HG02678 (cell line): ENCODE data around the gene CYGB.
A peak's percentile ranks its signal among the peaks of the same experiment; 100 is the strongest.

Source experiments
- ATAC-seq: cut with Tn5 transposase; IDR thresholded peaks from one replicate; pipeline ENCODE4 v1.9.1; 2021; ENCODE audit warnings: mild to moderate bottlenecking, moderate library complexity; ENCODE audit not compliant: unreplicated experiment

CYGB gene

DNA sequence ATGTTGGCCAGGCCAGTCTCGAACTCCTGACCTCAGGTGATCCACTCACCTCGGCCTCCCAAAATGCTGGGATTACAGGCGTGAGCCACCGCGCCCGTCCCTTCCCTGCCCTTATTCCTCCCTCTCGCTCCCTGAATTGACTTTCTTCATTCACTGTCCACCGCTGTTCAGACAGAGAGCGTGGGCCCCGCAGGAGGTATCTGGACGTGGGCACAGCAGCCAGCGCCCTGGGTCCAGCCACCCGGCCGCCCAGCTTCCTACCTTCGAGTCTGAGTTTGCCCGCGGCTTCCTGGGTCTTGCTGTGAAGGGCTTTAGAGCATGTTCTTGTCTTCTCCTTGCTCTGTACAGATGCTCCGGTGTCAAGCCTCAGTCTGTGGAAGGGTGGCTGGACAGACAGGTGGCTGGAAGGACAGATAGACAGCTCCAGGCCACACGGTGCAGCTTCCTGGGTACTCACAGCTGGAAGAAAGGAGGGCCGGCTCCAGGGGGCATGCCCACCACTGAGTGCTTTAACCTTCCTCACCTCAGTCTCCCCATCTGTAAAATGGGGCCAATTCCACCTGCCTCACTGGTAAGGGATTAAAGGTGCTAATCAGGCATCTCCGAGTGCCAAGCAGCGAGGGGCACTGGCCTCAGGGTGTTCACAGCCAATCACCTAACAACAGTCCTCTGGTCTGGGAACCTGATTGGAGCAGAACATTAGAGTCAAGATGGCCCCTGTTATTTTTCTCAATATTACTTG, 49.9 kb downstream of the CYGB start:
- ATAC-seq, result no peak

DNA sequence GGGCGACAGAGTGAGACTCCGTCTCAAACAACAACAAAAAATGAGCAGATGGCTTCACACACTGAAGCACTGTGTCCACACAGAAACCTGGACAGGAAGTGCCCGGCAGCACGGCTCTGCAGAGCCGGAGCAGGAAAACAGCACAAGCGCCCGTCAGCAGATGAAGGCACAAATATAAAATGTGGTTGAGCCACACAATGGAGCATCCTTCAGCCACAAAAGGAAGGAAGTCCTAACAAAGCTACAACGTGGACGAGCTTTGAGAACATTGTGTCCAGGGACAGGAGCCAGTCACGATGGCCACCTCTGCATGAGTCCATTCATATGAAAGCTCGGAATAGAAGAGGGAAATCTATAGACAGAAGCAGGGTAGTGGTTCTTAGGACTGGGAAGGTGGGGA, 51.9 kb downstream of the CYGB start:
- no peak for ATAC-seq

DNA sequence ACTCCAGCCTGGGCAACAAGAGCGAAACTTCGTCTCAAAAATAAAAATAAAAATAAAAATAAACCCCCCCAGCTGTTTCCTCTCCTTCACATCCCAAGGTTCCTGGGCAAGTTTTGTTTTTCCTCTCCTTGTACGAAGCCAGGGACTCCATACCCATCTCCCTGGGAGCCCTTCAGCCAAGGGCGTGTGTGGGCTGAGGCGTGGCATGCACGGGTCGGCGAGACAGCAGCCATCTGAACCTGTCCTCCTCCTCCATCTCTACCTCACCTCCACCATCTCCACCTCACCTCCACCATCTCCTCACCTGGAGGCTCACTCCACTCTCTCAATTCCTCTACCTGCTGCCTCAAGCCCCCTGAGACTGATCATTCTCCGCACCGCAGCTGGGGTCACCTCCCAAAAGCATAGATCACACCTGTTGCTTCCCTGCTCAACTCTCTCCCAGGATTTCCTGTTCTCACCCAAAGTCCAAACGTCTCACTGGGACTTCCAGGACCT, 53.2 kb downstream of the CYGB start:
- no peak for ATAC-seq

DNA sequence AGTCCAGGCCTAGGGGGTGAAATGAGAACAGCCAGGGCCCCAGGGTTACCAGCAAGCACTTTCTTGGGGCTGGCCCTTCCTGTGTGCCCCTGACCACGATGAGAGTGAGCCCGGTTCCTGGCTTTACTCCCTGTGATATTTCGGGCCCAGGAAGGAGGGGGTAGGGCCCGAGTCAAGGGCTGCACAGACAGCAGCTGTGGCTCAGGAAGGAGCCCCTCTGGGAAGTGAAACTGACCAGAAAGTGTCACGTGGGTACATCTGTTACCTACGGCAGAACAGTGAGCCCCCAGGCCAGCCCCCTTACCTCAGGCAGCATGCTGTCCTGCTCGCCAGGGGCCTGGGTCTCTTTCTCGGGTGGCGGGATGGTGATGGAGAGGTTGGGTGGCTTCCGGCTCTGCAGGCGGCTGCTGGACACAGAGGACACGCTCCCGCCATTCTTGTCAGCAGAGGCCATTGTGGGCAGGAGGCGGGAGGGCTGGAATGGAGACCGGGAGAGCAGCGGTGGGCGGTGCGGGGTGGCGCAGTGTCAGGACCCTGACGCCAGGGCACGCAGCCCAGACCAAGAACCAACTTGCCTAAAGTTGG, 56.3 kb downstream of the CYGB start:
- ATAC-seq, result peak; percentile 66

DNA sequence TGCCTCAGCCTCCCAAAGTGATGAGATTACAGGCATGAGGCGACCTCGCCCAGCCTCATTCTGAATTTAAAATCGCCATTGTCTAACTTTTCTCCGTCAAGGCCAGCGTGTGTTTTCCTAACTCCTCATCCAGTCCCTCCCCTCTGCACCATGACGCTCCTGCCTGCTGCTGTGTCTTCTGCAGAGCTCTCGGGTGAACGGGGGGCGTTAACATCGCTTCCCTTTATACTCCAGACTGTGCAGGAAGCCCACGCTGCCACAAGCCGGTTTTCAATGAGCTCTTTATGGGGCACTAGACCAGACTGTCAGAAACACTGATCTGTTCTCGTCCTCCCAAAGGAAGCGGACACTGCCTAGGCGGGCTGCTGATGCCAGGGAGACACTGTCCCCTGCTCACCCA, 56.9 kb downstream of the CYGB start:
- ATAC-seq, result peak; percentile 2

DNA sequence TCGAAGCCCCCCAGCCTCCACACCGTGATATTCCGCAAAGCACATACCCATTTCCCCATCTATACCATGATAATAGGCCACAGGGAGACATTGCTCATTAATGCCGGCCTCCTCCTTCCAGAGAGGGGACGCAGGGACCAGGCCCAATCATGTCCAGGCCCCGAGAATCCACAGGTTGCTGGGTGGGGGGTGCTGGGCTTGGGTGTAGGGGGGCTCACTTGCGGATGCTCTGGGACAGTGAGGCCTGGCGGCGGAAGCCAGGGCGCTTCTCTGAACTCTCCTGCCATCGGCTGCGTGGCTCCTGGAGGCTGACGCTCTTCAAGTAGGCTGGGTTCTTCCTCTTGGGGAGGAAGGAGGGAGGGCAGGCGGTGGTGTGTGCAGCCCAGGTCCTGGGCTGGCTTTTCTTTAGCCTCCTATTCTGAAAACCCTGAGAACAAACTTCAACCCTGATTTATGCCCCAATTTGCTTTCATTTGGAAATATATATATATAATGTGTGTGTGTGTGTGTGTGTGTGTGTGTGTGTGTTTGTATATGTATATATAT, 57.9 kb downstream of the CYGB start:
- ATAC-seq, result no peak

DNA sequence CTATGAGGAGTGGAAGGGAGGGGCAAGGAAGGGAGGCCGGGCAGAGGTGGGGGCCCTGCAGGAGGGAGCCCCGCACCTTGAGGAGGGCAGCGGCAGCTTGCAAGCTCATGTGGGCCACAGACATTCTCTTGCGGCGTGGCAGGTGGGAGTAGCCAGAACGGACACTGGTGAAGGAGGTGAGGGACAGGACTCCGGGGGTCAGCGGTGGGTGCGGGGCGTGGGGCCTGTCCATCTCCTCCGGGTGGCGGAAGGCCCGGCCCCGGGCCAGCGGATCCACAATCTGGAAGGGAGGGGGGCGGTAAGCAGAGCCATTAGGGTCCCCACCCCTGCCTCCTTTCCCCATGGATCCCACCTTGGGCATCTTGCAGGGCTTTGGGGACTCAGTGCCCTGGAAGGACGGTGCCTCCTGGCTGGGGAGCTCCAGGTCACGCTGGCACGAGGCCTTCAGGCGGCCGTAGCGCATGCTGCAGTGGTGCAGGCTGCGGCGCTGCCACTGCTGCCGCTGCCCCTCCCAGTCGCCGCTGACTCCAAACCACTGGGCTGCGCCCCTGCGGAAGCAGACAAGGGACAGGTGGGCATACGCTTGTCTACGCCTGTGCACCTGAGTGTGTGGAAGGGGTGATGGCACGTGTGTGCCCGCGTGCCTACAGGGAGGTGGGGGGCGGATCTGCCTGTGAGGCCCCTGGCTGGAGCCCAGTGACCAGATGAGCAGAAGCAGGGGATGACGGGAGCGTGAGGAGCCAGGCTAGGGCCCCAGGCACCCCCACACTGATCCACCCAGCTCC, 58.6 kb downstream of the CYGB start:
- ATAC-seq, result no peak

DNA sequence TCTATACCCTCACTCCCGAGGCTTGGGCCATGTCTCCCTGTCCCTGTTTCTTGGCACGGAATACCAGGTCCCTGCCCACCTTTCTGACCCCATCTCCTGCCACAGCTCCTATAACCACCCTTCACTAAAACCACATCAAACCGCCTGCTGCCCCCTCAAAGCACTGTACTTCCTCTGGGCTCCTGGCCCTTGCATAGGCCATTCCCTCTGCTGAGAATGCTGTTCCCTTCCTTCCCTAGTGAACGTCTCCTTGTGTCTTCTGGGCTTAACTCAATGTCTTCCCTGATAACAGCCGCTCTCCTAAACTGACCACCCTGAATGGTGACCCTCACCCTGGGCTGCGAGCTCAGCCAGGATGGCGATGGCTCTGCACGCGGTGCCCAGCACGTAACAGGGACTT, 59.4 kb downstream of the CYGB start:
- ATAC-seq, result no peak

DNA sequence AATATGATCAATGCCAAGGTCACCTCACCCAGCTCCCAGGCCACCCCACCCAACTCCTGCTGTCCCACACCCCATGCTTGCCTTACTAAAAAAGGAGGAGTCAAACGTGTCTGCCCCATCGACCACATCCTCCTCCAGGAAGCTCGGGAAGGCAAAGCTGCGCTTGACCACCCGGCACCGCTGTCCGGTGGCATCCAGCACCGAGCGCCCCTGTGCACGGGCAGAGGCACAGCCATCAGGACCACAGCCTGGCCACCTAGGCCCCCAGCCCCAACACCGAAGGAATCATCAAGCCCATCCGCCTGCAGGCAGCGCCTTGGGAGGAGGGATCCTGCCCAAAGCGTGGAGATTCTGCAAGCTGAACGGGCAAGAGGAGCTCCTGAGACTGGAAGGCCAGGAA, 59.9 kb downstream of the CYGB start:
- ATAC-seq, result no peak
